DND-41 (cell line): ENCODE measurements around the gene SMARCA4.

Experiments
- ATAC-seq: fragments of 200-7000 bp; cut with Tn5 transposase; 3 replicates; pipeline ENCODE4 v1.9.1; 2021; ENCODE audit warnings: low read depth; ENCODE audit not compliant: insufficient read depth
- DNase-seq: peaks from one replicate; pipeline ENCODE4 v3.0.0-alpha.2; 2020
- H2AFZ ChIP-seq: 2 replicates; pipeline ENCODE4 v1.6.0; 2012; ENCODE audit warnings: low read depth, low read length
- H3K27ac ChIP-seq: 2 replicates; pipeline ENCODE4 v1.5.1; 2012; ENCODE audit warnings: low read length, inconsistent platforms
- H3K27me3 ChIP-seq: fragments of 200-600 bp; sonication (generic); 2 replicates; pipeline ENCODE4 v1.6.0; 2012; ENCODE audit warnings: low read length, mild to moderate bottlenecking, inconsistent platforms; ENCODE audit not compliant: insufficient read depth, poor library complexity
- H3K36me3 ChIP-seq: 2 replicates; pipeline ENCODE4 v1.5.1; 2012; ENCODE audit warnings: low read length, inconsistent platforms; ENCODE audit not compliant: insufficient read depth
- H3K4me1 ChIP-seq: 2 replicates; pipeline ENCODE4 v1.5.1; 2012; ENCODE audit warnings: mild to moderate bottlenecking, low read length; ENCODE audit not compliant: insufficient read depth
- H3K4me2 ChIP-seq: 2 replicates; pipeline ENCODE4 v1.6.0; 2012; ENCODE audit warnings: mild to moderate bottlenecking, moderate library complexity, low read length, inconsistent platforms; ENCODE audit not compliant: insufficient read depth
- H3K4me3 ChIP-seq, 2 experiments: fragments of 200-600 bp in 1 of 2; shearing (Covaris generic) in 1 of 2; 2 replicates each; pipeline ENCODE4 v1.5.1; 2012 to 2016; ENCODE audit warnings: inconsistent platforms in 2 of 2, low read length in 2 of 2, mild to moderate bottlenecking in 2 of 2, low read depth in 1 of 2, moderate library complexity in 1 of 2
- H3K79me2 ChIP-seq: 2 replicates; pipeline ENCODE4 v1.6.0; 2012; ENCODE audit warnings: low read length, inconsistent platforms; ENCODE audit not compliant: insufficient read depth
- H3K9ac ChIP-seq: 2 replicates; pipeline ENCODE4 v1.6.0; 2012; ENCODE audit warnings: low read depth, mild to moderate bottlenecking, inconsistent platforms, low read length, moderate library complexity
- H3K9me3 ChIP-seq: 2 replicates; pipeline ENCODE4 v1.5.1; 2012; ENCODE audit warnings: low read length, moderate library complexity, mild to moderate bottlenecking, inconsistent platforms; ENCODE audit not compliant: insufficient read depth, severe bottlenecking
- H4K20me1 ChIP-seq: 2 replicates; pipeline ENCODE4 v1.6.0; 2012; ENCODE audit warnings: low read length; ENCODE audit not compliant: insufficient read depth
- CTCF ChIP-seq: IDR thresholded peaks from 2 replicates; pipeline ENCODE4 v1.5.1; 2012; ENCODE audit warnings: borderline replicate concordance, low read length, moderate library complexity, mild to moderate bottlenecking; ENCODE audit not compliant: poor library complexity, severe bottlenecking; ENCODE audit errors: extremely low read depth
- EZH2 ChIP-seq: IDR thresholded peaks from 3 replicates; pipeline ENCODE4 v1.6.1; 2012; ENCODE audit warnings: borderline replicate concordance, low read depth, mild to moderate bottlenecking, moderate library complexity, low read length, inconsistent platforms; ENCODE audit not compliant: severe bottlenecking

The SMARCA4 gene

GRCh38 chr19:11025445-11025844 is 64.6 kb downstream of the SMARCA4 start:
- H3K27me3 ChIP-seq: no peaks in the 10 kb centered on the region
- peaks cover 17% of the 10 kb centered on the region for H4K20me1 ChIP-seq
- no peaks in the 10 kb centered on the region for H3K4me1 ChIP-seq
- no peak overlapping the region for H2AFZ ChIP-seq
- no peak overlapping the region for H3K9ac ChIP-seq
- ATAC-seq (no peak), DNase-seq (no peak)
- no peaks in the 10 kb centered on the region for H3K9me3 ChIP-seq
- H3K27ac ChIP-seq: no peak overlapping the region
- TF ChIP-seq CTCF (no peak), EZH2 (no peak)
- H3K4me2 ChIP-seq: no peak overlapping the region
- no peaks in the 10 kb centered on the region for H3K79me2 ChIP-seq
- no peak overlapping the region for H3K4me3 ChIP-seq
- peaks cover 94% of the 10 kb centered on the region for H3K36me3 ChIP-seq

- Histone ChIP-seq H3K4me2 (no peak overlapping the region), H2AFZ (no peak overlapping the region), H3K79me2 (no peaks in the 10 kb centered on the region), H3K4me3 (no peak overlapping the region), H4K20me1 (peaks cover 17% of the 10 kb centered on the region), H3K27ac (no peak overlapping the region), H3K27me3 (no peaks in the 10 kb centered on the region), H3K9ac (no peak overlapping the region), H3K4me1 (no peaks in the 10 kb centered on the region), H3K36me3 (peaks cover 94% of the 10 kb centered on the region), H3K9me3 (no peaks in the 10 kb centered on the region)
- DNase-seq (no peak), ATAC-seq (no peak)
- no peak for TF ChIP-seq EZH2
- TF ChIP-seq CTCF: no peak
These were observed 65.2 kb downstream of the SMARCA4 start for GRCh38 chr19:11025997-11026396.

GRCh38 chr19:11027381-11027780 is 66.6 kb downstream of the SMARCA4 start:
- Histone ChIP-seq H3K4me3 (no peak overlapping the region), H3K4me1 (no peaks in the 10 kb centered on the region), H3K79me2 (no peaks in the 10 kb centered on the region), H2AFZ (no peak overlapping the region), H4K20me1 (peaks cover 20% of the 10 kb centered on the region), H3K27ac (no peak overlapping the region), H3K9ac (no peak overlapping the region), H3K4me2 (no peak overlapping the region), H3K36me3 (peaks cover 94% of the 10 kb centered on the region), H3K27me3 (no peaks in the 10 kb centered on the region), H3K9me3 (no peaks in the 10 kb centered on the region)
- ATAC-seq (no peak), DNase-seq (no peak)
- no peak for TF ChIP-seq CTCF
- no peak for TF ChIP-seq EZH2

GRCh38 chr19:11028146-11028545 is 67.3 kb downstream of the SMARCA4 start:
- no peak overlapping the region for H3K4me3 ChIP-seq
- H4K20me1 ChIP-seq: peaks cover 18% of the 10 kb centered on the region
- no peaks in the 10 kb centered on the region for H3K4me1 ChIP-seq
- no peak overlapping the region for H3K27ac ChIP-seq
- H3K27me3 ChIP-seq: no peaks in the 10 kb centered on the region
- H3K9ac ChIP-seq: no peak overlapping the region
- H3K4me2 ChIP-seq: no peak overlapping the region
- TF ChIP-seq EZH2 (no peak), CTCF (no peak)
- no peak for DNase-seq
- no peak overlapping the region for H2AFZ ChIP-seq
- H3K36me3 ChIP-seq: peaks cover 93% of the 10 kb centered on the region
- H3K79me2 ChIP-seq: no peaks in the 10 kb centered on the region
- no peak for ATAC-seq
- H3K9me3 ChIP-seq: no peaks in the 10 kb centered on the region
